MCF 10A (cell line): ENCODE results near the gene VASN. TPM values are rescaled to one million over a fixed set of nuclear protein-coding genes. Genes with fewer than 3 reads are reported as not detected.
A peak's percentile ranks its signal among the peaks of the same experiment; 100 is the strongest.

Source experiments
- BruUV-seq: library from RNA; stranded (reverse); fragments of 400-500 nt; replicated peaks from 2 replicates; lab custom pipeline; 2021; lab: Mats Ljungman, UMichigan
- CTCF ChIA-PET: fragments of 300-600 bp; sonication (Branson Sonifier 250); formaldehyde crosslinking; extraction: SDS; loops from one replicate; lab custom pipeline; 2021; ENCODE audit warnings: antibody characterized with exemption, inconsistent platforms; lab: Yijun Ruan, JAX
- POLR2A ChIA-PET: fragments of 300-600, 350-650 bp; sonication (Branson Sonifier 250); formaldehyde crosslinking; extraction: SDS; loops from one replicate; lab custom pipeline; 2020; ENCODE audit warnings: antibody characterized with exemption, inconsistent platforms; lab: Yijun Ruan, JAX
- DNase-seq: peaks from one replicate; pipeline ENCODE4 v3.0.0-alpha.2; 2018; ENCODE audit not compliant: unreplicated experiment
- H3K27ac Mint-ChIP-seq: one replicate; pipeline ENCODE4 v1.8.0; 2022; ENCODE audit warnings: mild to moderate bottlenecking, low read depth, mixed read lengths; ENCODE audit not compliant: unreplicated experiment
- H3K27me3 Mint-ChIP-seq: one replicate; pipeline ENCODE4 v1.8.0; 2022; ENCODE audit warnings: mixed read lengths; ENCODE audit not compliant: insufficient read depth, unreplicated experiment
- H3K36me3 Mint-ChIP-seq: one replicate; pipeline ENCODE4 v1.8.0; 2022; ENCODE audit warnings: mild to moderate bottlenecking, moderate library complexity, mixed read lengths; ENCODE audit not compliant: insufficient read depth, unreplicated experiment
- H3K4me1 Mint-ChIP-seq: one replicate; pipeline ENCODE4 v1.8.0; 2022; ENCODE audit warnings: mixed read lengths; ENCODE audit not compliant: insufficient read depth, unreplicated experiment
- H3K4me3 Mint-ChIP-seq: one replicate; pipeline ENCODE4 v1.8.0; 2022; ENCODE audit warnings: mild to moderate bottlenecking, moderate library complexity, mixed read lengths; ENCODE audit not compliant: unreplicated experiment
- H3K9me3 Mint-ChIP-seq: one replicate; pipeline ENCODE4 v1.8.0; 2022; ENCODE audit warnings: mixed read lengths; ENCODE audit not compliant: unreplicated experiment
- CTCF ChIP-seq: fragments of 200-600 bp; IDR thresholded peaks from one replicate; pipeline ENCODE4 v1.8.0; 2022; ENCODE audit warnings: antibody characterized with exemption, mild to moderate bottlenecking; ENCODE audit not compliant: unreplicated experiment
- intact Hi-C: fragments of 100-400 bp; cut with micrococcal nuclease; formaldehyde crosslinking; loops from 2 replicates; pipeline ENCODE4 v1.14.1; 2022
- total RNA-seq: library from RNA; stranded (reverse); gene quantifications from 2 replicates; pipeline ENCODE4 v1.2.3, GENCODE V29; 2022

VASN gene
- total RNA-seq, 1 experiment from 2014 or later: 4.0 TPM

- H3K4me1 Mint-ChIP-seq: peaks cover 8% of the 10 kb centered on the region
- H3K27me3 Mint-ChIP-seq: no peaks in the 10 kb centered on the region
- CTCF ChIA-PET: interaction anchor here (0.8 to 3.4 kb wide), 6 partner anchors 10 to 58 kb away, joined by 3 to 15 read pairs (median 4); no protein-coding TSS in a partner anchor
- intact Hi-C loops: no loop called here
- BruUV-seq: no TSS peak
- POLR2A ChIA-PET: interaction anchor here (0.6 to 1.2 kb wide), 2 partner anchors 8 to 831 kb away, joined by 3 to 4 read pairs; no protein-coding TSS in a partner anchor
- H3K36me3 Mint-ChIP-seq: peaks cover 14% of the 10 kb centered on the region
- H3K27ac Mint-ChIP-seq: no peak overlapping the region
- TF ChIP-seq CTCF: no peak
- DNase-seq: no peak
- no peak overlapping the region for H3K4me3 Mint-ChIP-seq
- no peaks in the 10 kb centered on the region for H3K9me3 Mint-ChIP-seq
These were observed 26.4 kb upstream of the VASN start for GRCh38 chr16:4344983-4345835.

GRCh38 chr16:4345836-4346781 lies 25.5 kb upstream of the VASN start:
- peak; percentile 30 for DNase-seq
- H3K9me3 Mint-ChIP-seq: no peaks in the 10 kb centered on the region
- POLR2A ChIA-PET: interaction anchor here (0.6 to 1.7 kb wide), 4 partner anchors 9 to 832 kb away, joined by 3 to 9 read pairs (median 4); partner anchors contain the start of gene TFAP4
- no peak overlapping the region for H3K4me3 Mint-ChIP-seq
- BruUV-seq: no TSS peak
- peaks cover 8% of the 10 kb centered on the region for H3K4me1 Mint-ChIP-seq
- CTCF ChIA-PET: interaction anchor here (0.6 to 3.4 kb wide), 8 partner anchors 9 to 57 kb away, joined by 3 to 15 read pairs (median 4); no protein-coding TSS in a partner anchor
- H3K27ac Mint-ChIP-seq: no peak overlapping the region
- peaks cover 14% of the 10 kb centered on the region for H3K36me3 Mint-ChIP-seq
- H3K27me3 Mint-ChIP-seq: no peaks in the 10 kb centered on the region
- no peak for TF ChIP-seq CTCF
- intact Hi-C loops: no loop called here

- CTCF ChIA-PET: interaction anchor here (1.3 to 3.4 kb wide), 4 partner anchors 8 to 58 kb away, joined by 5 to 15 read pairs (median 8); no protein-coding TSS in a partner anchor
- H3K4me1 Mint-ChIP-seq: peaks cover 8% of the 10 kb centered on the region
- H3K27me3 Mint-ChIP-seq: no peaks in the 10 kb centered on the region
- no peak overlapping the region for H3K27ac Mint-ChIP-seq
- peak; percentile 43 for DNase-seq
- no TSS peak for BruUV-seq
- H3K36me3 Mint-ChIP-seq: peaks cover 9% of the 10 kb centered on the region
- intact Hi-C loops: no loop called here
- POLR2A ChIA-PET: interaction anchor here (0.7 to 1.7 kb wide), 2 partner anchors 59 to 74 kb away, joined by 3 to 9 read pairs; partner anchors contain the start of gene TFAP4
- TF ChIP-seq CTCF: no peak
- H3K9me3 Mint-ChIP-seq: no peaks in the 10 kb centered on the region
- H3K4me3 Mint-ChIP-seq: no peak overlapping the region
These were observed 24.6 kb upstream of the VASN start for GRCh38 chr16:4347010-4347409.
